GM19468 (cell line): ENCODE measurements around the gene OR10H1.
"Not testable (repeated sequence)": the region's sequence is repeated elsewhere in the genome, so short reads cannot be mapped to it uniquely, and the experiment has no call there.

Source experiments
- ATAC-seq: cut with Tn5 transposase; IDR thresholded peaks from one replicate; pipeline ENCODE4 v1.9.1; 2021; ENCODE audit warnings: mild to moderate bottlenecking, moderate library complexity, moderate number of reproducible peaks; ENCODE audit not compliant: unreplicated experiment; ENCODE audit errors: extremely low read depth

OR10H1 gene

GRCh38 chr19:15776991-15777970 is 38.2 kb downstream of the OR10H1 start:
- ATAC-seq, result no peak

GRCh38 chr19:15776264-15776663 is 39.2 kb downstream of the OR10H1 start:
- no peak for ATAC-seq

GRCh38 chr19:15775249-15775648 is 40.2 kb downstream of the OR10H1 start:
- no peak for ATAC-seq

- not testable (repeated sequence) for ATAC-seq
Measured at GRCh38 chr19:15774159-15774558, 41.3 kb downstream of the OR10H1 start.

- ATAC-seq, result no peak
Measured at GRCh38 chr19:15769586-15769985, 45.9 kb downstream of the OR10H1 start.

- ATAC-seq, result no peak
Measured at GRCh38 chr19:15759962-15760565, 55.4 kb downstream of the OR10H1 start.

GRCh38 chr19:15758379-15758778 is 57.1 kb downstream of the OR10H1 start:
- ATAC-seq, result no peak
